Neural progenitor cell (in vitro differentiated cells): ENCODE results near the gene NXPH3. TPM values are rescaled to one million over a fixed set of nuclear protein-coding genes. Genes with fewer than 3 reads are reported as not detected.

ENCODE experiments used
- DNase-seq: peaks from one replicate; pipeline ENCODE4 v3.0.0-alpha.2; 2016; ENCODE audit warnings: low spot score
- H2AFZ ChIP-seq: fragments of 200-600 bp; sonication (generic); replicated peaks from 2 replicates; pipeline ENCODE4 v1.6.1; 2016; ENCODE audit warnings: antibody characterized with exemption
- H3F3A ChIP-seq: fragments of 200-600 bp; sonication (generic); 2 replicates; pipeline ENCODE4 v1.6.1; 2016; ENCODE audit warnings: antibody characterized with exemption, low read depth
- H3K27ac ChIP-seq: fragments of 200-600 bp; sonication (generic); 2 replicates; pipeline ENCODE4 v1.5.1; 2016; ENCODE audit warnings: mild to moderate bottlenecking
- H3K27me3 ChIP-seq: fragments of 200-600 bp; sonication (generic); 2 replicates; pipeline ENCODE4 v1.6.1; 2016; ENCODE audit warnings: mild to moderate bottlenecking, moderate library complexity
- H3K36me3 ChIP-seq: fragments of 200-600 bp; sonication (generic); 2 replicates; pipeline ENCODE4 v1.5.1; 2016
- H3K4me1 ChIP-seq: fragments of 200-600 bp; sonication (generic); 2 replicates; pipeline ENCODE4 v1.6.1; 2016; ENCODE audit warnings: mixed run types
- H3K4me2 ChIP-seq: fragments of 200-600 bp; sonication (generic); 2 replicates; pipeline ENCODE4 v1.6.1; 2016
- H3K4me3 ChIP-seq: fragments of 200-600 bp; sonication (generic); 2 replicates; pipeline ENCODE4 v1.5.1; 2016
- H3K79me2 ChIP-seq: fragments of 200-600 bp; sonication (generic); 2 replicates; pipeline ENCODE4 v1.6.1; 2016; ENCODE audit warnings: low read depth
- H3K9ac ChIP-seq: fragments of 200-600 bp; sonication (generic); 2 replicates; pipeline ENCODE4 v1.6.1; 2016
- H3K9me3 ChIP-seq: fragments of 200-600 bp; sonication (generic); 2 replicates; pipeline ENCODE4 v1.5.1; 2016; ENCODE audit warnings: low read depth
- H4K20me1 ChIP-seq: fragments of 200-600 bp; sonication (generic); 2 replicates; pipeline ENCODE4 v1.6.1; 2016; ENCODE audit warnings: low read depth
- H3K27ac Mint-ChIP-seq: 3 replicates; pipeline ENCODE4 v1.8.0; 2021; ENCODE audit warnings: mixed read lengths
- H3K27me3 Mint-ChIP-seq: 2 replicates; pipeline ENCODE4 v1.8.0; 2022; ENCODE audit warnings: low read depth, mild to moderate bottlenecking, inconsistent platforms, moderate library complexity, mixed read lengths; ENCODE audit not compliant: insufficient read depth
- H3K36me3 Mint-ChIP-seq: 3 replicates; pipeline ENCODE4 v1.8.0; 2021; ENCODE audit warnings: mixed read lengths
- H3K4me1 Mint-ChIP-seq: 3 replicates; pipeline ENCODE4 v1.8.0; 2021; ENCODE audit warnings: mixed read lengths
- H3K4me3 Mint-ChIP-seq: 3 replicates; pipeline ENCODE4 v1.8.0; 2021; ENCODE audit warnings: mild to moderate bottlenecking, moderate library complexity, mixed read lengths
- H3K9me3 Mint-ChIP-seq: 3 replicates; pipeline ENCODE4 v1.8.0; 2020; ENCODE audit warnings: mixed read lengths
- CTCF ChIP-seq: fragments of 200-600 bp; sonication (generic); IDR thresholded peaks from 2 replicates; pipeline ENCODE4 v1.5.1; 2017; ENCODE audit warnings: antibody characterized with exemption, mild to moderate bottlenecking
- EZH2 ChIP-seq: fragments of 200-600 bp; sonication (generic); IDR thresholded peaks from 2 replicates; pipeline ENCODE4 v1.6.1; 2017; ENCODE audit warnings: antibody characterized with exemption, mild to moderate bottlenecking, moderate library complexity
- EZH2phosphoT487 ChIP-seq: fragments of 200-600 bp; sonication (generic); IDR thresholded peaks from 2 replicates; pipeline ENCODE4 v1.6.1; 2017; ENCODE audit warnings: antibody characterized with exemption
- total RNA-seq: library from RNA; depleted of rRNA; stranded (reverse); fragments of >200 nt; gene quantifications from 2 replicates; pipeline ENCODE4 v1.2.3, GENCODE V29; 2015; ENCODE audit warnings: low replicate concordance

NXPH3 gene
- total RNA-seq, 1 donor from 2014 or later = 3.6 TPM

- Mint-ChIP-seq H3K27me3 (no peaks in the 10 kb centered on the region), H3K4me1 (no peaks in the 10 kb centered on the region), H3K4me3 (no peak overlapping the region), H3K36me3 (peaks cover 24% of the 10 kb centered on the region), H3K27ac (no peak overlapping the region), H3K9me3 (no peaks in the 10 kb centered on the region)
- no peak overlapping the region for H3K9ac ChIP-seq
- no peak overlapping the region for H3K27ac ChIP-seq
- H3F3A ChIP-seq = no peaks in the 10 kb centered on the region
- H2AFZ ChIP-seq = no peak overlapping the region
- H3K79me2 ChIP-seq = peaks cover 30% of the 10 kb centered on the region
- TF ChIP-seq EZH2 (no peak), CTCF (no peak), EZH2phosphoT487 (no peak)
- no peaks in the 10 kb centered on the region for H3K4me1 ChIP-seq
- no peak overlapping the region for H3K4me2 ChIP-seq
- peaks cover 24% of the 10 kb centered on the region for H4K20me1 ChIP-seq
- no peak overlapping the region for H3K4me3 ChIP-seq
- H3K9me3 ChIP-seq = no peaks in the 10 kb centered on the region
- no peaks in the 10 kb centered on the region for H3K36me3 ChIP-seq
- DNase-seq = no peak
- no peaks in the 10 kb centered on the region for H3K27me3 ChIP-seq
Measured at GRCh38 chr17:49621420-49621819, 45.7 kb downstream of the NXPH3 start.

GRCh38 chr17:49621946-49622529, 46.4 kb downstream of the NXPH3 start:
- no peaks in the 10 kb centered on the region for H3F3A ChIP-seq
- no peak overlapping the region for H3K9ac ChIP-seq
- no peak overlapping the region for H3K27ac ChIP-seq
- H3K9me3 ChIP-seq = no peaks in the 10 kb centered on the region
- Mint-ChIP-seq H3K27ac (no peak overlapping the region), H3K4me3 (no peak overlapping the region), H3K36me3 (peaks cover 24% of the 10 kb centered on the region), H3K27me3 (no peaks in the 10 kb centered on the region), H3K9me3 (no peaks in the 10 kb centered on the region), H3K4me1 (no peaks in the 10 kb centered on the region)
- no peaks in the 10 kb centered on the region for H3K27me3 ChIP-seq
- TF ChIP-seq EZH2 (no peak), EZH2phosphoT487 (no peak), CTCF (no peak)
- H2AFZ ChIP-seq = no peak overlapping the region
- no peak overlapping the region for H3K4me3 ChIP-seq
- H3K4me2 ChIP-seq = no peak overlapping the region
- no peak for DNase-seq
- H4K20me1 ChIP-seq = peaks cover 24% of the 10 kb centered on the region
- H3K4me1 ChIP-seq = no peaks in the 10 kb centered on the region
- no peaks in the 10 kb centered on the region for H3K36me3 ChIP-seq
- peaks cover 36% of the 10 kb centered on the region for H3K79me2 ChIP-seq

GRCh38 chr17:49624896-49625295, 49.2 kb downstream of the NXPH3 start:
- H3K4me1 ChIP-seq = peaks cover 5% of the 10 kb centered on the region
- no peaks in the 10 kb centered on the region for H3K27me3 Mint-ChIP-seq
- no peak for TF ChIP-seq CTCF
- TF ChIP-seq EZH2phosphoT487 = no peak
- TF ChIP-seq EZH2 = no peak
- H3K36me3 ChIP-seq = no peaks in the 10 kb centered on the region
- H3F3A ChIP-seq = no peaks in the 10 kb centered on the region
- no peak overlapping the region for H3K4me2 ChIP-seq
- peaks cover 3% of the 10 kb centered on the region for H3K4me1 Mint-ChIP-seq
- peaks cover 61% of the 10 kb centered on the region for H3K79me2 ChIP-seq
- peaks cover 11% of the 10 kb centered on the region for H3K36me3 Mint-ChIP-seq
- H4K20me1 ChIP-seq = peaks cover 42% of the 10 kb centered on the region
- H3K27ac ChIP-seq = no peak overlapping the region
- H3K9me3 ChIP-seq = no peaks in the 10 kb centered on the region
- no peaks in the 10 kb centered on the region for H3K27me3 ChIP-seq
- DNase-seq = no peak
- H3K4me3 Mint-ChIP-seq = no peak overlapping the region
- no peak overlapping the region for H3K27ac Mint-ChIP-seq
- no peak overlapping the region for H3K9ac ChIP-seq
- H3K4me3 ChIP-seq = no peak overlapping the region
- H2AFZ ChIP-seq = no peak overlapping the region
- no peaks in the 10 kb centered on the region for H3K9me3 Mint-ChIP-seq
